GM18499 (cell line): ENCODE measurements around the gene USP35.

Source experiments
- ATAC-seq: cut with Tn5 transposase; IDR thresholded peaks from one replicate; pipeline ENCODE4 v1.9.1; 2021; ENCODE audit warnings: moderate number of reproducible peaks; ENCODE audit not compliant: insufficient read depth, unreplicated experiment

The USP35 gene

DNA sequence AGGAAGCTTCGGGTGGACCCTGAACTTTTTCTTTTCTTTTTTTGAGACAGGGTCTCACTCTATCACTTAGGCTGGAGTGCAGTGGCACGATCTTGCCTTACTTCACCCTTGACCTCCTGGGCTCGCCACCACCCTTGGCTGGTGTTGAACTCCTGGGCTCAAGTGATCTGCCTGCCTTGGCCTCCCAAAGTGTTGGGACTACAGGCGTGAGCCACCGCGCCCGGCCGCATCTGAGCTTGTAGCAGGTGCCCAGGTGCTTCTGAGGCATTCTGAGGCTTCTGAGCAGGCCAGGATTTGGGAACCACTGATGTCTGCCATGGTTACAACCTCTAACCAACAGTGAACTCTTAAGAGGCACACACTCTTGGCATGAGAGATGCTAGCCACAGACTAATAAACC lies 5.1 kb downstream of the USP35 start:
- no peak for ATAC-seq

DNA sequence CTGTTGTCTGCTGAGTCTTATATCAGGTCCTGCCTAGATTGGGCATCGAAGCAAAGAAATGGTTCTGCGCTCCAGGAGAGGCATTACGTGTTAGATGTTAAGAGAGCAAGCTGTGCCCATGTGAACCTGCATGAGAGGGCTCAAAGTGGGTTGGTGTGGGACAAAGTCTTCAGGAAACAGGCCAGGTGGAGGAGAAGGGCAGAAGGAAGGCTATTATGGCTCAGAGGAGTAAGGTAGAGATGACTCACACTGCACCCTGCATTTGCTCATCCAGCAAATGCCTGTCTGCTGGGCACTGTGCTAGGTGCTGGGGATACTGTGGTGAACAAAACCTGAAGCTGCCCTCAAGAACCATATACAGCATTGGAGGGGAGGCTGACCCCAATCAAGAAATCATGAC lies 5.8 kb downstream of the USP35 start:
- ATAC-seq, result no peak

DNA sequence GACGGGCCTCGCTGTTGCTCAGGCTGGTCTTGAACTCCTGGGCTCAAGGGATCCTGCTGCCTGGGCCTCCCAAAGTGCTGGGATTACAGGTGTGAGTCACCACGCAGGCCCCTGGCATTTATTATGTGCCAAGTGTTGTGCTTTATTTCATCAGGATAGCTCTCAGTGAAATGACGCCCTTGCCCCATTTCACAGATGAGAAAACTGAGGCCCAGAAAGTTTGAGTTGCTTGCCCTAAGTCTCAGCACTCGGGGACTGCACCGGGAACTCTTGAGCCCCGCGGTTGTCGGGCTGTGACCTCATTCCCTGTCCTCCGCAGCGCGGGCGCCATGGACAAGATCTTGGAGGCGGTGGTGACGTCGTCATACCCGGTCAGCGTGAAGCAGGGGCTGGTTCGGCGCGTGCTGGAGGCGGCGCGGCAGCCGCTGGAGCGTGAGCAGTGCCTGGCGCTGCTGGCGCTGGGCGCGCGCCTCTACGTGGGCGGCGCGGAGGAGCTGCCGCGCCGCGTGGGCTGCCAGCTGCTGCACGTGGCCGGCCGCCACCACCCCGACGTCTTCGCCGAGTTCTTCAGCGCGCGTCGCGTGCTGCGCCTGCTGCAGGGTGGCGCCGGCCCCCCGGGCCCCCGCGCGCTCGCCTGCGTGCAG lies 7.3 kb downstream of the USP35 start:
- no peak for ATAC-seq

DNA sequence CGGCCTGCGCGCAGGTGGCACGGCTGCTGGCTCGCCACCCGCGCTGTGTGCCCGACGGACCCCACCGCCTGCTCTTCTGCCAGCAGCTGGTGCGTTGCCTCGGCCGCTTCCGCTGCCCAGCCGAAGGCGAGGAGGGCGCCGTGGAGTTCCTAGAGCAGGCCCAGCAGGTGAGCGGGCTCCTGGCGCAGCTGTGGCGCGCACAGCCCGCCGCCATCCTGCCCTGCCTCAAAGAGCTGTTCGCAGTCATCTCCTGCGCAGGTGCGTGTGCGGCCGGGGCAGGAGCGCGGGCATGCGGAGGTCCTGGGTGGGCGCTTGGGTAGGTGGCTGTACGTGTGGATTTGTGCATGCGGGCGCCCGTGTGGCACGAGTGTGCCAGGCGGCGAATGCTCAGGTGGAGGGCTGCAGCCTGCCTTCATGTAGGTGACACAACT lies 8.0 kb downstream of the USP35 start:
- ATAC-seq, result no peak

DNA sequence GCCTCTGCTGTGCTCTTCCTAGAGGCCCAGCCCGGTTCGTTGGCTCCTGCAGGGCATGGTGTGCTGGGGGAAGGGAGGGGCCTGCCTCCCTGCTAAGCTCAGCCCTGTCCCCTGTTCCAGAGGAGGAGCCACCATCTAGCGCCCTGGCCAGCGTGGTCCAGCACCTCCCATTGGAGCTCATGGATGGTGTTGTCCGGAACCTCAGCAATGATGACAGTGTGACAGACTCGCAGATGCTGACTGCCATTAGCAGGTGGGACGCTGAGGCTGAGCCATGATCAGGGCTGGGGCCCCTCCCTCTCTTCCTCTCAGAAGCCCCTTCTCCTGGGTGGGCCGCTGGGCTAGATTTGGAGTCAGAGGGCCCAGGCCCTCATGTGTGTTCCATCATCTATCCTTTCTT lies 9.1 kb downstream of the USP35 start:
- no peak for ATAC-seq

DNA sequence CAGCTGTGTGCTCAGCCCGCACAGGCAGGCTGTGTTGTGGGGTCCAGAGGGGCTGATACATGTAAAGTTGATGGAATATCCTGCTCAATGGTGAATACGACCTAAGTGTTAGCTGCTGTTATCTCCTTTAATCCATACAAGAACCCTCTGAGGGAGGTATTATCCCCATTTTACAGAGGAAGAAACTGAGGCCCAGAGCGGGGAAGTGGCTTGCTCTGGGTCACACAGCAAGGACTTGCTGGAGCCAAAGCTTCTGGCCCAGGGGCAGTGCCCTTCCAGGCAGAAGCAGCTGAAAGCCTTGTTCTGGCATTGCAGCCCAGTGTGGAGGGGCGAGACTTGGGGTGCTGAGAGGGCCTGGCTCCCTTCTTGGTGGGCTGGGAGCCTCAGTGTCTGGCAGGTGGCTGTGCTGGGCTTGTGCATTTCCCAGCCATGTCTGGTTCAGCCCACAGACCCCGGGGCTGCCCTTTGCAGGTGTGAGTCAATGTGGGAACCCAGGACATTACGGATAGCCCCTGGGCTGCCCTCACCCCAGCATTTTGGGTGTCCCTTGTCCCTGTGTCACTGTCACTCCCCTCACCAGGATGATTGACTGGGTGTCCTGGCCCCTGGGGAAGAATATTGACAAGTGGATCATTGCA lies 10.4 kb downstream of the USP35 start:
- no peak for ATAC-seq

DNA sequence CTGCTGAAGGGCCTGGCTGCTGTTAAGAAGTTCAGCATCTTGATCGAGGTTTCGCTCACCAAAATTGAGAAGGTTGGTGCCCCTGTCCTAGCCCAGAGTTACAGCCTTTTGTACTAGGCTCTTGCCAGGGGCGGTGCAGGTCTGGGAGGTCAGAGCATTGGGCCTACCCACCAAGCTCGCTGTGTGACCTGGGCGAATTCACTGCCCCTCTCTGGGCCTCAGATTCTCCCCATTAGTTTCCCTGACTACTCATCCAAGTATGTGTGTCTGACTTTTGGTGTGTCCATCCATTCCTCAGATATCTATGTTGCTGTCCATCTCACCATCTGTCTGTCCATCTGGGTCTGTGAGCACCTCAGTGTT lies 10.9 kb downstream of the USP35 start:
- no peak for ATAC-seq

DNA sequence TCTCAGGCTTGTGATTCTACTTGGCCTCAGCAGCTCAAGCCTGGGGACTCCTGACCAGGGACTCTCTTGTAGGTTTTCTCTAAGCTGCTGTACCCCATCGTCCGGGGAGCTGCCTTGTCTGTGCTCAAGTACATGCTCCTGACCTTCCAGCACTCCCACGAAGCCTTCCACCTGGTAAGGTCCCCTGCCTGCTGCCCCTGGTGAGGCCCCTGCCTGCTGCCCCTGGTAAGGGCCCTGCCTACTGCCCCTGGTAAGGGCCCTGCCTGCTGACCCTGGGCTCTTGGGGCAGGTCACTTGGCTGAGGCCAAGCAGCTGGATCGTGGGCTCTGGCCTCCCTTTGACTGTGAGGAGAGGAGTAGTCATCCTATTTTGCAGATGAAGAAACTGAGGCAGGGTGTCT lies 11.3 kb downstream of the USP35 start:
- no peak for ATAC-seq

DNA sequence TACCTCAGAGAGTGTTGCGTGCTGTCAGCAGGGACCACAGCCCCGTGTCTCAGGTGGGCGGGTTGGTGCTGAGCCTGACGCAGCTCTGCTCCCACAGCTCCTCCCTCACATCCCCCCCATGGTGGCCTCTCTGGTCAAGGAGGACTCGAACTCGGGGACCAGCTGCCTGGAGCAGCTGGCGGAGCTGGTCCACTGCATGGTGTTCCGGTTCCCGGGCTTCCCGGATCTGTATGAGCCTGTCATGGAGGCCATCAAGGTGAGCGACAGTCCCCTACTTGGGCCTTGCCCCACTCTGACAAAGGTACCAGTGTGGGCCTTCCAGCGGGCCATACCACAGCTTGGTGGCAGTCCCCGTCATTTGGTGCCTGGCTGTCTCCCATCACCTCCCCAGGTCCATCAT lies 11.8 kb downstream of the USP35 start:
- no peak for ATAC-seq

DNA sequence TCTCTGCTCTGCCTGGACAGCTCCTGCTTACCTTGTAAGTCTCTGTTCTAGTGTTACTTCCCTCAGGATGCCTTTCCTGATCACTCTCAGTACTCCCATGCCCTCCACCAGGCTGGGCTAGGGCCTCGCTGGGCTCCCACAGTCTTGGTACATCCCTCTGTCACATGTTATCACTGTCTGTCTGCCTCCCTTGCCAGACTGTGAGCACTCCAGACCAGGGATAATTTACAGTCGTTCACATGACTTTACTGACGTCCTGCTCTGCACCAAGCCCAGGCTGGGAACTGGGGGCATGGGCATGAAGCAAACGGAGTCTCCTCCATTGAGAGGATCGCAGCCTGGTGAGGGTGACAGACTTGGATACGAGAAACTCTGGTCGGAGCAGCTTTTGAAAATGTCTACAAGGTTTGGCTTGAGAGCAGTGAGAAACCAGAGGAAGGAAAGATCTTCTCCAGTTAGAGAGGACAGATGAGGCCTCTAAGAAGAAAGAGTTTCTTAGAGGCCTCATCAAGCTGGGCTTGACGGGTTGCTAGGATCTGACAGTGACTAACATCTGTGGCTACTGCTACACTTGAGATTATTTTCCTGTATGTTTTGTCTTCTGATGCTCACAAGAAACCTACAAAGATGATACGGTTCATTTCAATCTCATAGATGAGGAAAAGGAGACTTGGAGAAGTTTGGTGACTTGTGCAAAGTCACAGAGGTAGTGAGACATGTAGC lies 12.5 kb downstream of the USP35 start:
- ATAC-seq, result no peak

DNA sequence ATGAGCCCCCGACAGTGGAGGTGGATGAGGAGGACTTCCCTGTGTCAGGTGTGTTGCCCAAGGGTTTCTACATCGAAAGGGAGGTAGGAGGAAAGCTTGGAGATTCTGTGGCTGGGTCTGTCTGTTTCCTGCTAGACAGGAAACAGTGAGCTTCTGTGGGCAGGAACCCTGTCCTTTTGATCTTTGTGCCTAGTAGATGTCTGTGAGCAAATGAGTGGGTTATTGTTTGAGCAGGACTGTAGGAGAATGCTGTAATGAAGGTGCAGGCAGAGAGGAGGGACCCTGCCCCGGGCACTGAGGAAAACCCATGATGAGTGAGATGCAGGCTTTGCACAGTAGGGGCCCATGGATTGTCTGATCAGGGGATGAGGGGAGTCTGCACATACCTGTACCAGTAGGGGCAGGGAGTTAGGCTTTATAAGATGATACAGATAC lies 14.0 kb downstream of the USP35 start:
- no peak for ATAC-seq

DNA sequence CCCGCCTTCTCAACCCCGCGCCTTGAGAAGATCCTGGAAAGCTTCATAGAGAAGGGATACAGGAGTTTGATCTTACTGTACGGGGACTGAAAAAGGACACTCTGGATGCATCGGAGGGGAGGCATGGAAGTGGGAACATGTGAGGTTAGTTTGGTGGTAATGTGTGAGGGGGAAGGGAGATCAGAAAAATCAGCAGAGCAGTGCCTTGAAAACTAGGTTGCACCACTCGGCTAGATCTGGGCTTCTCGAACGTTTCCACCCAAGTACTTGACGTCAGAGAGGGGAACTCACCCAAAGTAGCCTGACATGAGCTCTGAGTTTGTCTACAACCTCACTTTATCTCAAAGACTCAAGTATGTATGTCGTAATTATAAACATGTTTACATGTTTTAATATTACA lies 14.5 kb downstream of the USP35 start:
- no peak for ATAC-seq

DNA sequence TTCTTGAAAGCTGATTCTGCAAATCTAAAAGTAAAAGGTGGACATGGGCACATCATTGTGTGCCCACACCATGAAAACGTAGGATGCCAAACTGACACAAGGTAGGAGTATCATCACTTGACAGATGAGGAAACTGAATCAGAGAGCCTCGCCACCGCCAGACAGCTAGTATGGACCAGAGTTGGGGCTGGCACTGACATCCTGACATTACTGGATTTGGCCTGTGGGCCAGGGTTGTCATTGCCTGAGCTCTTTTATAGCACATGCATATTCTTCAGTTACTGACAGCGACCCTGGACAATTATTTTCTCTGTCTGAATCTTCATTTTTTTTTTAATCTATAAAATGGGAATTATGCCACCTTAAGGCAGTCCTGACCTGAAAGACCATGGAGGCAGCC lies 16.5 kb downstream of the USP35 start:
- ATAC-seq, result no peak

DNA sequence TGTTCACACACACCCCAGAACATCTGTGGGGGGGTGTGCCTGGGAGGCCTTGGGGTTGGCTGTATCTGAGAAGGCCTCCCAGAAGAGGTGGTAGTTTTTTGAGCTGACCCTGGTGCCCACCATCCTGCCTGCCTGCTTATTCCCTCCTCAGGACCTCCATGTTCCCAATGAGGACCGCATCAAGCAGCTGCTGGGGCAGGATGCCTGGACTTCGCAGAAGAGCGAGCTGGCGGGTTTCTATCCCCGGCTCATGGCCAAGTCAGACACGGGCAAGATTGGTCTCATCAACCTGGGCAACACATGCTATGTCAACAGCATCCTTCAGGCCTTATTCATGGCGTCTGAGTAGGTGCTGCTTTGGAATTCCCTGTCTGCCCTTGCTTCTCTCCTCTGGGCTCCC lies 17.0 kb downstream of the USP35 start:
- no peak for ATAC-seq

DNA sequence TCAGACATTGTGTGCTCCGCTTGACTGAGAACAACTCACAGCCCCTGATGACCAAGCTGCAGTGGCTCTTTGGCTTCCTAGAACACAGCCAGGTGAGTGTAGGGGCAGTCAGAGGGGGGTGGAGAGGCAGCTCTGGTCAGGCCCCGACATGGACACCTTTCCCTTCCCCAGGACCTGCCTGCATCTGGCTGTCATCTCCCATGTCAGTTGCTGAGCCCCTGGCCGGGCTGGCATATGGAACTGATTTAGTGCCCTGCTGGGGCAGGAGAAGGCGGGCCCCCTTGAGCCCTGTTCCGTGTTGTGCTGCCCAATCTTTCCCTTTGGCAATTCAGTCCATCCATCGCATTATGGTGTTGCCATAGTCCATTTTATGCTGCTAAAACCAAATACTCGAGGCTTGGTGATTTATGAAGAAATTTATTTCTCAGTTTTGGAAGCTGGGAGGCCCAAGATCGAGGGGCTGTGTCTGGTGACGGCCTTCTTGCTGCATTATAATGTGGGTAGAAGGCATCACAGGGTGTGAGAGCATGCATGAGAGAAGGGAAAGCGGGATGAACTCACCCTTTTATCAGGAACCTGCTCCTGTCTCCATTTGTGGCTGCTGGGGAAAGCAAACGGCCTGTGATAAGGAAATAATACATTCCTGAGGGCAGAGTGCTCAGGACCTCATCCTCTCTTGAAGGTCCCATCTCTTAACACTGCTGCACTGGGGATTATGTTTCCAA lies 19.0 kb downstream of the USP35 start:
- ATAC-seq, result no peak

DNA sequence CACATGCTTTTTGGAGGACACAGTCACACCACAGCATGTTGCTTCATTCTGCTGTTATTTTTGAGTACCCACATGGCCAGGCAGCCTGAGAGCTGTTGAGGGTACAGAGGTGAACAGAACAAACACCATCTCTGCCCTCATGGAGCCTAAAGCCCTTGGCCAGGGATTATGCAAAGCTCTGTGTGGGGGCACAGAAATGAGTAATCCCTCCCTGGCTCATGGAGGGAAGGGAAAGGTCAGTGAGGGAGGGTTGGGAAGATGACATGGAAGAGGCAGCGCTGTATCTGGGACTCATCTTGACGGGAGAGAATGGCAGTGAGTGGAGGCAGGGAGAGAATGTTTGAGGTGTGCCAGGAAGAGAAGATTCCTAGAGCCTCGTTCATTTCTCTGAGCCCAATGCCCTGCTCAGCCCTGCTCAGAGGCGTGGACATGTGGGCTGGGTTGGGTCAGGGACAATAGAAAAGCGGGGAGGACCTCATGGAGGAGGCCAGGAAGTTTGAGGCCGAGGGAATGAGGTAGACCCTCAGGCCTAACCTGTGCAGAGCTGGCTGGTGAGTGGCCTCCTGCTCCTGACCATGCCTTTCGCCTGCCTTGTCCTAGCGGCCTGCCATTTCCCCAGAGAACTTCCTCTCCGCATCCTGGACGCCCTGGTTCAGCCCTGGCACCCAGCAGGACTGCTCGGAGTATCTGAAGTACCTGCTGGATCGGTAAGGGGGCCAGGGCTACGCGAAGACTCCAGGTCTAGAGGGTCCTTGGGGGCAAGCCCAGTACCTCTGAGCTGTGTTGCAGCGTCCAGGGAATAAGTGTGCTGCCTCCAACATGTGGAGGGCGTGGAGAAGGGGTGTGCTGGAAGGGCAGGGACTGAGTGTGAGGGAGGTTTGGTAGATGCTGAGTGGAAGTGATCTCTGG lies 19.8 kb downstream of the USP35 start:
- no peak for ATAC-seq

DNA sequence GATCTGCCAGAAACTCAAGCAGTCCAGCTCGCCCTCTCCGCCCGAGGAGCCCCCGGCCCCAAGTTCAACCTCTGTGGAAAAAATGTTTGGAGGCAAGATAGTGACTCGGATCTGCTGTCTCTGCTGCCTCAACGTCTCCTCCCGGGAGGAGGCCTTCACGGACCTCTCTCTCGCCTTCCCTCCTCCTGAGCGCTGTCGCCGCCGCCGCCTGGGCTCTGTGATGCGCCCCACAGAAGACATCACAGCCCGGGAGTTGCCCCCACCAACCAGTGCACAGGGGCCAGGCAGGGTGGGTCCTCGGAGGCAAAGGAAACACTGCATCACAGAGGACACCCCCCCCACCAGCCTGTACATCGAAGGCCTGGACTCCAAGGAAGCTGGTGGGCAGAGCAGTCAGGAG lies 20.8 kb downstream of the USP35 start:
- ATAC-seq, result no peak

DNA sequence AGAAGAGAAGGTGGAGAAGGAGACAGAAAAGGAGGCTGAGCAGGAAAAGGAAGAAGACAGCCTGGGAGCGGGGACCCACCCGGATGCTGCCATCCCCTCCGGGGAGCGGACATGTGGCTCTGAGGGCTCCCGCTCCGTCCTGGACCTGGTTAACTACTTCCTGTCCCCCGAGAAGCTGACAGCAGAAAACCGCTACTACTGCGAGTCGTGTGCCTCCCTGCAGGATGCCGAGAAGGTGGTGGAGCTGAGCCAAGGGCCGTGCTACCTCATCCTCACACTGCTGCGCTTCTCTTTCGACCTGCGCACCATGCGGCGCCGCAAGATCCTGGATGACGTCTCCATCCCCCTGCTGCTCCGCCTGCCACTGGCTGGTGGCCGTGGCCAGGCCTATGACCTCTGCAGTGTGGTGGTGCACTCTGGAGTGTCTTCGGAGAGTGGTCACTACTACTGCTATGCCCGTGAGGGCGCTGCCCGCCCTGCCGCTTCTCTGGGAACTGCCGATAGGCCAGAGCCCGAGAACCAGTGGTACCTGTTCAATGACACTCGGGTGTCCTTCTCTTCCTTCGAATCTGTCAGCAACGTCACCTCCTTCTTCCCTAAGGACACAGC lies 21.4 kb downstream of the USP35 start:
- no peak for ATAC-seq

DNA sequence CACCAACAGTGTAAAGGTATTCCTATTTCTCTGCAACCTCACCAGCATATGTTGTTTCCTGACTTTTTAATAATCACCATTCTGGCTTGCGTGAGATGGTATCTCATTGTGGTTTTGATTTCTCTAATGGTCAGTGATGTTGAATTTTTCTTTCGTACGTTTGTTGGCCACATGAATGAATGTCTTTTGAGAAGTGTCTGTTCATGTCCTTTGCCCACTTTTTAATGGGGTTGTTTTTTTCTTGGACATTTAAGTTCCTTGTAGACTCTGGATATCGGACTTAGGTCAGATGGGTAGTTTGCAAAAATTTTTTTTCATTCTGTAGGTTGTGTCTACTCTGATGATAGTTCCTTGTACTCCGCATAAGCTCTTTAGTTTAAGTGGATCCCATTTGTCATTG lies 22.8 kb downstream of the USP35 start:
- ATAC-seq, result no peak
